Anterior cingulate cortex (tissue), 58 donors: ENCODE measurements around the gene MDP1.
A peak's percentile ranks its signal among the peaks of the same experiment; 100 is the strongest.
"Not testable (repeated sequence)": the region's sequence is repeated elsewhere in the genome, so short reads cannot be mapped to it uniquely, and the experiment has no call there.

Source experiments
- DNase-seq, 58 donors: peaks; one replicate each; lab custom pipeline; 2025; lab: John Stamatoyannopoulos, UW

MDP1 gene

GRCh38 chr14:24204163-24205146, 11.4 kb downstream of the MDP1 start:
- no peak for DNase-seq

DNA sequence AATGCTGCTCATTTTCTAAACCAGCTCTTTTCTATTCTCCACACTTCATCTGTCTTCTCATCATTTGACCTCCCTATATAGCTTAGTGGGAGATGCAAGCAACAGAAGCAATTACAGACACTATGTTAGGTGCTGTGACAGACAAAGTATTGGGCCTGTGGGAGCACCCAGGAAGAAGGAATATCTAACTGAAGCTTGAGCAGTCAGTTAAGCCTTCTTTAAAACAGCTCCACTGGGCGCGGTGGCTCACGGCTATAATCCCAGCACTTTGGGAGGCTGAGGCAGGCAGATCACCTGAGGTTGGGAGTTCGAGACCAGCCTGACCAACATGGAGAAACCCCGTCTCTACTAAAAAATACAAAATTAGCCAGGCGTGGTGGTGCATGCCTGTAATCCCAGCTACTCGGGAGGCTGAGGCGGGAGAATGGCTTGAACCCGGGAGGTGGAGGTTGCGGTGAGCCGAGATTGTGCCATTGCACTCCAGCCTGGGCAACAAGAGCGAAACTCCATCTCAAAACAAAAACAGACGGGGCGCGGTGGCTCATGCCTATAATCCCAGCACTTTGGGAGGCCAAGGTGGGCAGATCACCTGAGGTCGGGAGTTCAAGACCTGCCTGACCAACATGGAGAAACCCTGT, 12.5 kb downstream of the MDP1 start:
- not testable (repeated sequence) for DNase-seq

DNA sequence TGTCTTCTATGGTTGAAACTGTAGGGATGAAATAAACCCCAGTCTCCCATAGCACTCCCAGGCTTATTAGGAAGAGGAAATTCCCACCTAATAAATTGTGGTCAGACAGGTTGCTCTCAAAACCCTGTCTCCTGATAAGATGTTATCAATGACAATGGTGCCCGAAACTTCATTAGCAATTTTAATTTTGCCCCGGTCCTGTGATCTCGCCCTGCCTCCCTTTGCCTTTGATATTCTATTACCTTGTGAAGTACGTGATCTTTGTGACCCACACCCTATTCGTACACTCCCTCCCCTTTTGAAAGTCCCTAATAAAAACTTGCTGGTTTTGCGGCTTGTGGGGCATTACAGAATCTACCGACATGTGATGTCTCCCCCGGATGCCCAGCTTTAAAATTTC, 13.3 kb downstream of the MDP1 start:
- not testable (repeated sequence) for DNase-seq

GRCh38 chr14:24198814-24199524, 16.9 kb downstream of the MDP1 start:
- no peak for DNase-seq

DNA sequence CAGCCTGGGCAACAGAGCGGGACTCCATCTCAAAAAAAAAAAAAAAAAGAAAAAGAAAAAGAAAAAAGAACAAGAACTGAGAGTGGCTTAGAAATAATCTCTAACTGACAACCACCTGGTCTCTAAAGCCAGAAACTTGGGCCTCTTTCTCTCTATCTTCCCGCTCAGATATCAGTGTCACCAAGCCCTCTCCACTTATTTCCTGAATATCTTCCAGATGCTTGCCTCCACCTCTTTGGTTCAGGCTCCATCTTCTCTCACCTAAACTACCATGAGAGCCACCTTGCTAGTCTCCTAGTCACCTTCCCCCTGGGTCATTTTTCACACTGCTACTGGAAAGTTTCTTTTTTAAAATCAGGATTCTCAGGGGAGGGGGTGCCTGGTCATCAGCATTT, 18.8 kb downstream of the MDP1 start:
- DNase-seq: no peak

DNA sequence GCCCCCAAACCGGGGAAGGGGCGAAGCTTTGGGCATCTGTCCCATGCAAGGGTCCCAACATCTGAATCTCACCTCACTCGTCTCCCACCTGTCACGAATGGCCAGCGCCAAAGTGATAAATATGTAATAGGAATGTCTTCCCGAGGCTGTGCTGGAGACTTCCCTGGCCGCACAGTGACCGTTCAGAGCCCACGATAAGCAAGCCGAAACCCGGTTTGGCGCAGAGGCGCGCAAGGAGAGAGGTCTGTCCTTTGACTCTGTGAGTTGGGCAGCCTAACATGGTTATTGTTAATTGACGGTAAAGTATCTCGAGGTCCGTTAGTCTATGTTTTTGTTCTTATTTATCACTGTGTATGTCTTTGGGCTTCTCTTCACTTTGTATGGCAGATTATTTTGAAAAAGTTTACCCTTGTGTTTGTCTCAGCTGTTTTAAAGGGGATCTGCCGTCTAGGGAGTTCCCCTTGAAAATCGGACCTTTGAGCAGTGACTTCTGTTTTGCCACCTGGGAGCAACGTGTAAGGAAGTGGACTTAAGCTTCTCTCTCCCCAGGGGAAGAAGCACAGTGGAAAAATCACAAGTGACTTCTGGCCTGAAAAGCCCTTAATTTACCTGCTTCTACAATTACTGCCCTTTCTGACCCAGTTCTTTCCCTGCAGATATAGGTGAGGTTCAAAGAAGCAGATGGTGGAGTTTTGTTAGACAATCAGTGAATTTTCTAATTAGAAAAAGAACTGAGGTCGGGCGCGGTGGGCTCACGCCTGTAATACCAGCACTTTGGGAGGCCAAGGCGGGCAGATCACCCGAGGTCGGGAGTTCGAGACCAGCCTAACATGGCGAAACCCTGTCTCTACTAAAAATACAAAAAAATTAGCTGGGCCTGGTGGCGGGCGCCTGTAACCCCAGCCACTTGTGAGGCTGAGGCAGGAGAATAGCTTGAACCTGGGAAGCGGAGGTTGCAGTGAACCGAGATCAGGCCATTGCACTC, 19.5 kb downstream of the MDP1 start:
- peak in 1 of 58 donors; percentile 27 for DNase-seq

- peak; percentile 48 to 89 (median 76) for DNase-seq
Measured at GRCh38 chr14:24195186-24196070, 20.4 kb downstream of the MDP1 start, which contains the start of gene TM9SF1. TSS of gene TM9SF1 (minus strand) at chr14:24195441. CDS start at chr14:24195019, 422 bp downstream.

DNA sequence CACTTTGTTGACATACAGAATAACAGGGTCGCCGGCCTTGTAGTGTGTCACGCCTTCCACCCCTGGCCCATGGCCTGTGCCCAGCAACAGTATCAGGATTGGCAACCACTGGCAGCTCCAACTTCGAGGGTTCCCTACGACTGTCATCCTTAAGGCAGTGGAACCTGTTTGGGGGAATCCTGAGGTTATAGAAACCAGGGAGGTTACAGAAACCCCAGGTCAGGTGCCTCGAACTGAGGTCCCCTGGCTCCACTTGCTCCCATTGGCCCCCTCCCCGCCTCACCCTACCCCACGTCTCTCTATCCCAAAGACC, 21.0 kb downstream of the MDP1 start:
- DNase-seq: no peak

- no peak for DNase-seq
Measured at GRCh38 chr14:24194186-24194872, 21.5 kb downstream of the MDP1 start.

GRCh38 chr14:24192933-24193332, 22.9 kb downstream of the MDP1 start:
- DNase-seq: no peak

DNA sequence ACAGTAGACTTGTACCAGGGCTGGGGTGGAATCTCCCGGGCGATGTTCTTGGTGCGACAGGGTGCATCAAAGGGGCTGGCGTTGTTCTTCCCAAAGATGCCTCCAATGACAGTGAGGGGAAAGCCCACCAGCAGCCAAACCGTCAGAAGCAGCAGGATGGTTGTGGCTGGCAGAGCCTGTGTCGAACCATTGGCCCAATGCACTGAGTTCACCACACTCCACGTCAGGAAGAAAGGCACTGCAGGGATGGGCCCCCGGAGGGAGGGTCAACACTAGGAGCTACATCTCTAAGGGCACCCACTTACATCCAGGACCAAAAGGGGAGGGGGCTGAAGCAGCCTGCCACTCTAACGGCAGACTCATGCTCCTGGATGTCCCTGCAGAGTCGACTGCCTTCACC, 25.4 kb downstream of the MDP1 start:
- no peak for DNase-seq

GRCh38 chr14:24189460-24189859, 26.4 kb downstream of the MDP1 start:
- no peak for DNase-seq

GRCh38 chr14:24189059-24189375, 26.8 kb downstream of the MDP1 start:
- DNase-seq: no peak

DNA sequence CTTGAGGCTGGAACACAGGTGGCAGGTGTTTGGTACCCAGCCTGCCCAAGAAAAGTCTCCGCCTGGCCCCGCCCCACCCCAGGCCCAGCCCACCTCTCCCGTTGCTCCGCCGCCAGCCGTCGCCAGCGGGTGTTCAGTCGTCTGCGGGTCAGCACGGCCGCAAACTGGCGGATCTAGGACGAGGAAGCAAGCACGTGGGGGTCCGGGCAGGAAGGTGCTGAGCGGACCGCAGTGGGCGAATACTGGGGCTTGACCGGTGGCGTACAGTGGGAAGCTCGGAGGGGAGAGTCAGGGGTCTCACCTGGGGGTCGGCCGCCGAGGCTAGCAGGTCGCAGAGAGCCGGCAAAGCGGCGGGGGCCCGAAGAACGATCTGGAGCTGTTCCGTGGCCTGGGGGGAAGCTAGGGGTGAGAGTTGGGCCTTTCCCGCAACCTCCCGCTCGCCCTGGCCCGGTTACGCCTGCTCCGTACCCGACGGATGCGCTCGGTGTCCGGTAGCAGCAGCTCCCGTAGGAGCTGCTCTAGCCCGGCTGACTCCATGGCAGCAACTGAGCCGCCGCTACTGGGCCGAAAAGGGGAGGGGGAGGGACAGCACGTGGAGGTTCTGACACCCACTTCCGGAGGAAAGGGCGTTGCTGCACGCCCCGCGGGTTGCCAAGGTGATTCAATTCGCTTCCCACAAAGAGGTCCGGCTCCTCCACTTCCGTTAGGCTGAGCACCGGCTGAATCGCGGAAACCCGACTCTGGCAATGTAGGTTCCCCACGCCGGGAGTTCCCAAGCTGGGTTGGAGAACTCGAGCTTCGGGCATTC, 27.4 kb downstream of the MDP1 start, which contains the start of gene IPO4:
Gene IPO4 (minus strand): TSS at position 566 of the 808 bp plus-strand sequence. CDS start 29 bp downstream, at position 537.
- peak; percentile 66 to 97 (median 93) for DNase-seq

DNA sequence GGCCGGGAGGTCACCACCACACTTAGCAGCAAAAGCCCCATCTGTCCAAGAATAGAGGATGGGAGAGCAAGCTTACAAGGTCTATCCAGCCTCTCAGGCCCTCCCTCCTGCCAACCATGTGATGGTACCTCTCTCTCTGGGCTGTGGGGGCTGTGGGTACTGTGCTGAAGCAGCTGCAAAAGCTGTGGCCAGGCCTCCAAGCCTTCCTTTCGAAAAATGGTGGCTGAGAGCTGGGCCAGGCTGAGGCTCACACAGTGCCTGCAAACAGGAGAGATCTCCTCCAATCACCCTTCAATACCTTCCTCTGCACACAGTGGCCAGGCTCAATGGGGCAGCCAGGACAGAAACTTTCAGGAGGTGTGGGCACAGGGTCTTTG, 28.3 kb downstream of the MDP1 start:
- DNase-seq: no peak

GRCh38 chr14:24186831-24187538, 28.9 kb downstream of the MDP1 start:
- no peak for DNase-seq

GRCh38 chr14:24185741-24186140, 30.1 kb downstream of the MDP1 start:
- DNase-seq: no peak
